GM20000 (cell line): ENCODE results near the gene COA8.

Experiments
- DNase-seq: peaks from one replicate; pipeline ENCODE4 v3.0.0; 2012; ENCODE audit warnings: low spot score
- CTCF ChIP-seq: IDR thresholded peaks from 2 replicates; pipeline ENCODE4 v1.5.1; 2012; ENCODE audit warnings: mild to moderate bottlenecking, control low read depth; ENCODE audit errors: extremely low read depth, missing control alignments

The COA8 gene

DNA sequence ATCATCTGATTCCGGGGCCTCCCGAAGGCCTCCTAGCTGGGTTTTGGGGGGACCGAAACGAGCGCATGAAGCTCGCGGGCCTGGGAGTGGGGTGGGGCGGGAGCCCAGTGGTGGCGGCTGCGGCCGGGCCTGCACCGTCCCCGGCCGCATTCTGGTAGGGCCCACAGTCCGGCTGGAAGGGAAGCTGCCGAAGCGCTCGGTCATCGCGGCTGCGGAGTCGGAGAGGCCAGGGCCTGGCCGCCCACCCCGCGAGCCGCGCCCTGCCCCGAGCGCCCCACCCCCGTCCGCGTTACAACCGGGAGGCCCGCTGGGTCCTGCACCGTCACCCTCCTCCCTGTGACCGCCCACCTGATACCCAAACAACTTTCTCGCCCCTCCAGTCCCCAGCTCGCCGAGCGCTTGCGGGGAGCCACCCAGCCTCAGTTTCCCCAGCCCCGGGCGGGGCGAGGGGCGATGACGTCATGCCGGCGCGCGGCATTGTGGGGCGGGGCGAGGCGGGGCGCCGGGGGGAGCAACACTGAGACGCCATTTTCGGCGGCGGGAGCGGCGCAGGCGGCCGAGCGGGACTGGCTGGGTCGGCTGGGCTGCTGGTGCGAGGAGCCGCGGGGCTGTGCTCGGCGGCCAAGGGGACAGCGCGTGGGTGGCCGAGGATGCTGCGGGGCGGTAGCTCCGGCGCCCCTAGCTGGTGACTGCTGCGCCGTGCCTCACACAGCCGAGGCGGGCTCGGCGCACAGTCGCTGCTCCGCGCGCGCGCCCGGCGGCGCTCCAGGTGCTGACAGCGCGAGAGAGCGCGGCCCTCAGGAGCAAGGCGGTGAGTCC lies 66.1 kb downstream of the COA8 start, which contains the start of gene KLC1:
Gene KLC1, plus strand, starts transcription at position 528 of the 819 bp plus-strand sequence. CDS start 25,354 bp downstream, outside the sequence.
- no peak for TF ChIP-seq CTCF

DNA sequence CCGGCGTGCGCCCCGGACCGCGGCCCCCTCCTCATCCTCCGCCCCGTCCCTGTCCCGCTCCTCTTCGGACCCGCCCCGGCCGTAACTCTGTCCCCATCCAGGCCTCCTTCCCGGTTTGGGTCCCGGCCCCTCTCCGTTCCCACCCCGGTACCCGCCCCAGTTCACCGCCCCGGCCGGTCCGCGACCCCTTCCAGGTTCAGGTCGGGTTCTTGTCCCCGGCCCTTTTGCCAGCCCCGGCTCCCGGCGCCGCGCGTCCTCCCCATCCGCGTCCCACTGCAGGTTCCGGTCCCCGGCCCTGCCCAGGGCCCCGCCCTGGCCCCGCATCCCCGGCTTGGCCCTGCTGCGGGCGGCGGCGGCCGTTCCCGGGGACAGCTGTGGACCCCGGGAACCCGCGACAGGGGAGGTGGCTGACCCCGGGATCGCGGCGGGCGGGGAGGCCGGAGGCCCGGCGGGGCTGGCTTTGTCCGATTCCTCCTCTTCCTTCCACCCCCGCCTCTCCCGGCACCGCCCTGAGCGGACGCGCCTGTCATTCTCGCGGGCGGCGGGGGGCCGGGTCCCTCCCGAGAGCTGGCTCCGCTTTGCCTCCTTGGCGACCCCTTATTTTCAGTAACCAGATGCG lies 66.9 kb downstream of the COA8 start:
- no peak for TF ChIP-seq CTCF
- peak; percentile 81 for DNase-seq

More for the DNA sequence above, 66.1 kb downstream of the COA8 start, which contains the start of gene KLC1:
- peak; percentile 96 for DNase-seq

- no peak for TF ChIP-seq CTCF
- DNase-seq = no peak
These were observed 67.8 kb downstream of the COA8 start for GRCh38 chr14:103630364-103631108.

DNA sequence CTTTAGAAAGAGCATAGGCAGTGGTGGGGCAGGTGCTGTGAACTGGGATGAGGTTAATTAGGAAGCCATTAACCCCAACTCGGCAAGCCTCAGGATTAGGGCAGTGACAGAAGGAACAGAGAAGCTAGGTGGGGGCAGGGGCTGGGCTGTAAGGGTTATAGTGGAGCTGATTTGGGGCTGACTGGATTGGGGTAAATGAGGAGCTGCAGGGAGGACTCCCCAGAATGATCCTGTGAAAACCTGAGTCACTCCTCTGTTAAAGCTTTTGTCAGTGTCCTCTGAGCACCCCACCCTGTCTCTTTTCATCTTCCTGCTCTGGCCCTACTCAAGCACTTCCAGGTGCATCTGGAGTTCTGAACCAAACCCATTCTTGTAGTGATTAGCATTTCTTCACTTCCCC lies 70.6 kb downstream of the COA8 start:
- DNase-seq = no peak
- TF ChIP-seq CTCF = no peak

- no peak for DNase-seq
- no peak for TF ChIP-seq CTCF
These were observed 71.4 kb downstream of the COA8 start for GRCh38 chr14:103634156-103634555.

DNA sequence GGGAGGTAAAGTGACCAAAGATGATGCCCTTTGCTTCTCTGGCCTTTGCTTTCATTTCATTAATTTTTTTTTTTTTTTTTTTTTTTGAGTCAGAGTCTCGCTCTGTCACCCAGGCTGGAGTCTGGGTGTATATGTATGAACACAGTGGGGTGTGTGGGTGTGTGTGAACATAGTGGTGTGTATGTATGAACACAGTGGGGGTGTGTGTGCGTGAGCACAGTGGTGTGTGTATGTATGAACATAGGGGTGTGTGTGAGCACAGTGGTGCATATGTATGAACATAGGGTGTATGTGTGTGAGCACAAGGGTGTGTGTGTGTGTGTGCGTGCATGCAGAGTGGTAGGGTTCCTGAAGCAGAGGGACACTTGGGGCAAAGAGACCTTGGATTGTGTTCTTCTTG lies 75.8 kb downstream of the COA8 start:
- no peak for TF ChIP-seq CTCF
- DNase-seq = no peak
